Neural cell (in vitro differentiated cells): Measurements from ENCODE around the gene RBMS3. TPM values are rescaled to one million over a fixed set of nuclear protein-coding genes. Genes with fewer than 3 reads are reported as not detected.

Experiments
- H2AFZ ChIP-seq: fragments of 200-600, 300-800 bp; sonication (generic), shearing (Covaris generic); 2 replicates; pipeline ENCODE4 v1.6.0; 2014; ENCODE audit warnings: low read depth, mild to moderate bottlenecking, antibody characterized with exemption, low read length, moderate library complexity
- H3F3A ChIP-seq: fragments of 200-600 bp; shearing (Covaris generic); 2 replicates; pipeline ENCODE4 v1.6.1; 2016; ENCODE audit warnings: mild to moderate bottlenecking, moderate library complexity, mixed read lengths, antibody characterized with exemption, low read length; ENCODE audit not compliant: insufficient read depth, poor library complexity, severe bottlenecking
- H3K27ac ChIP-seq: fragments of 200-600, 300-800 bp; sonication (generic), shearing (Covaris generic); 2 replicates; pipeline ENCODE4 v1.5.1; 2014; ENCODE audit warnings: mild to moderate bottlenecking, low read length, moderate library complexity
- H3K27me3 ChIP-seq: fragments of 300-800, 200-600 bp; sonication (generic), shearing (Covaris generic); 2 replicates; pipeline ENCODE4 v1.6.0; 2014; ENCODE audit warnings: mild to moderate bottlenecking, low read depth, low read length, moderate library complexity; ENCODE audit not compliant: insufficient read depth
- H3K36me3 ChIP-seq: fragments of 300-800, 200-600 bp; sonication (generic), shearing (Covaris generic); 2 replicates; pipeline ENCODE4 v1.5.1; 2014; ENCODE audit warnings: mild to moderate bottlenecking, antibody characterized with exemption, low read length, moderate library complexity; ENCODE audit not compliant: insufficient read depth
- H3K4me2 ChIP-seq: fragments of 300-800, 200-600 bp; sonication (generic), shearing (Covaris generic); 2 replicates; pipeline ENCODE4 v1.6.0; 2014; ENCODE audit warnings: mild to moderate bottlenecking, low read length
- H3K4me3 ChIP-seq: fragments of 300-800, 200-600 bp; sonication (generic), shearing (Covaris generic); 2 replicates; pipeline ENCODE4 v1.5.1; 2014; ENCODE audit warnings: mild to moderate bottlenecking, low read length, moderate library complexity
- H3K79me2 ChIP-seq: fragments of 200-600 bp; shearing (Covaris generic); replicated peaks from 2 replicates; pipeline ENCODE4 v1.6.0; 2014; ENCODE audit warnings: mild to moderate bottlenecking, low read length, moderate library complexity; ENCODE audit not compliant: insufficient read depth
- H3K9ac ChIP-seq: fragments of 300-800, 200-600 bp; sonication (generic), shearing (Covaris generic); 2 replicates; pipeline ENCODE4 v1.6.1; 2016; ENCODE audit warnings: mild to moderate bottlenecking, low read length, mixed read lengths
- H3K9me2 ChIP-seq: fragments of 200-600 bp; shearing (Covaris generic); 2 replicates; pipeline ENCODE4 v1.6.1; 2016; ENCODE audit warnings: mild to moderate bottlenecking, low read length, mixed read lengths; ENCODE audit not compliant: insufficient read depth
- H3K9me3 ChIP-seq: fragments of 200-600, 300-800 bp; sonication (generic), shearing (Covaris generic); 2 replicates; pipeline ENCODE4 v1.6.1; 2016; ENCODE audit warnings: mild to moderate bottlenecking, mixed run types, low read length, moderate library complexity, mixed read lengths
- H4K20me1 ChIP-seq: fragments of 200-600 bp; shearing (Covaris generic); 2 replicates; pipeline ENCODE4 v1.6.1; 2016; ENCODE audit warnings: mild to moderate bottlenecking, mixed run types; ENCODE audit not compliant: insufficient read depth
- EP300 ChIP-seq: fragments of 450-650 bp; conservative IDR thresholded peaks from 2 replicates; pipeline ENCODE4 v1.6.1; 2014; ENCODE audit warnings: antibody characterized with exemption, mild to moderate bottlenecking, moderate library complexity; ENCODE audit not compliant: poor library complexity, severe bottlenecking
- EZH2 ChIP-seq: fragments of 200-600, 300-800 bp; shearing (Covaris generic), sonication (generic); IDR thresholded peaks from 2 replicates; pipeline ENCODE4 v1.6.1; 2014; ENCODE audit warnings: antibody characterized with exemption, low read length, borderline replicate concordance, mild to moderate bottlenecking; ENCODE audit not compliant: insufficient read depth, poor library complexity, severe bottlenecking
- MXI1 ChIP-seq: fragments of 450-650 bp; conservative IDR thresholded peaks from 2 replicates; pipeline ENCODE4 v1.6.1; 2014; ENCODE audit warnings: antibody characterized with exemption, mild to moderate bottlenecking; ENCODE audit not compliant: poor library complexity, severe bottlenecking
- POLR2AphosphoS5 ChIP-seq: IDR thresholded peaks from 2 replicates; pipeline ENCODE4 v1.6.1; 2012
- RAD21 ChIP-seq: fragments of 450-650 bp; conservative IDR thresholded peaks from 2 replicates; pipeline ENCODE4 v1.6.1; 2014; ENCODE audit warnings: antibody characterized with exemption, mild to moderate bottlenecking, moderate library complexity
- SMC3 ChIP-seq: fragments of 450-650 bp; conservative IDR thresholded peaks from 2 replicates; pipeline ENCODE4 v1.6.1; 2014; ENCODE audit warnings: antibody characterized with exemption, mild to moderate bottlenecking, moderate library complexity; ENCODE audit not compliant: poor library complexity
- TAF1 ChIP-seq: IDR thresholded peaks from 2 replicates; pipeline ENCODE4 v1.6.1; 2012; ENCODE audit warnings: low read depth
- polyA plus RNA-seq: library from polyadenylated mRNA; depleted of rRNA; stranded (reverse); fragments of >200 nt; gene quantifications from 2 replicates; pipeline ENCODE4 v1.2.3, GENCODE V29; 2014
- TF ChIP-seq, protein P1 (sequence below): IDR thresholded peaks from 2 replicates; pipeline ENCODE4 v1.6.1; 2012; ENCODE audit warnings: borderline replicate concordance
- TF ChIP-seq, protein P2 (sequence below): fragments of 450-650 bp; IDR thresholded peaks from 2 replicates; pipeline ENCODE4 v1.5.1; 2014; ENCODE audit warnings: antibody characterized with exemption, mild to moderate bottlenecking, moderate library complexity; ENCODE audit not compliant: poor library complexity, severe bottlenecking

Gene RBMS3
- polyA plus RNA-seq, 1 donor from 2014 or later = 0.53 TPM

DNA sequence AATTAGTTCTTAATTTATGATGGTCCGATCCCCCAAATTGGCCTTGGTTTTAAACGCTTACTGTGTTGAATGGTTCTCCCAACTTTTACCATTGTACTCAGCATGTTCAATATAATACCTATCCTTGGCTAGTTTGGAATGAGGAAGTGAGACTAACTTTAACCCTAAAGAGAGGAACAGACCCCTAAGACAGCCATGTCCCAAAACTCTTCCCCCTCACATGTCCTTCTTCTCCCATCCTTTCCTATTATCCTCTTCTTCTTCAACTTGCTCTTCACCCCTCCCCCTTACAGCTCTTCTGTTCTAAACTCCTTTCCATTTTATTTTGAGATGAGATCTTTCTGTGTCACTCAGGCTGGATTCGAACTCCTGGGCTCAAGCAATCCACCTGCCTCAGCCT, 116.5 kb downstream of the RBMS3 start:
- Histone ChIP-seq H3K36me3 (no peaks in the 10 kb centered on the region), H3F3A (no peaks in the 10 kb centered on the region), H3K4me3 (no peak overlapping the region), H3K9me2 (no peaks in the 10 kb centered on the region), H3K4me2 (no peak overlapping the region), H3K79me2 (no peaks in the 10 kb centered on the region), H3K9ac (no peak overlapping the region), H4K20me1 (no peaks in the 10 kb centered on the region), H3K27me3 (no peaks in the 10 kb centered on the region), H3K9me3 (no peaks in the 10 kb centered on the region), H2AFZ (no peak overlapping the region), H3K27ac (no peak overlapping the region)
- no peak for TF ChIP-seq POLR2AphosphoS5
- TF ChIP-seq, protein P1, sequence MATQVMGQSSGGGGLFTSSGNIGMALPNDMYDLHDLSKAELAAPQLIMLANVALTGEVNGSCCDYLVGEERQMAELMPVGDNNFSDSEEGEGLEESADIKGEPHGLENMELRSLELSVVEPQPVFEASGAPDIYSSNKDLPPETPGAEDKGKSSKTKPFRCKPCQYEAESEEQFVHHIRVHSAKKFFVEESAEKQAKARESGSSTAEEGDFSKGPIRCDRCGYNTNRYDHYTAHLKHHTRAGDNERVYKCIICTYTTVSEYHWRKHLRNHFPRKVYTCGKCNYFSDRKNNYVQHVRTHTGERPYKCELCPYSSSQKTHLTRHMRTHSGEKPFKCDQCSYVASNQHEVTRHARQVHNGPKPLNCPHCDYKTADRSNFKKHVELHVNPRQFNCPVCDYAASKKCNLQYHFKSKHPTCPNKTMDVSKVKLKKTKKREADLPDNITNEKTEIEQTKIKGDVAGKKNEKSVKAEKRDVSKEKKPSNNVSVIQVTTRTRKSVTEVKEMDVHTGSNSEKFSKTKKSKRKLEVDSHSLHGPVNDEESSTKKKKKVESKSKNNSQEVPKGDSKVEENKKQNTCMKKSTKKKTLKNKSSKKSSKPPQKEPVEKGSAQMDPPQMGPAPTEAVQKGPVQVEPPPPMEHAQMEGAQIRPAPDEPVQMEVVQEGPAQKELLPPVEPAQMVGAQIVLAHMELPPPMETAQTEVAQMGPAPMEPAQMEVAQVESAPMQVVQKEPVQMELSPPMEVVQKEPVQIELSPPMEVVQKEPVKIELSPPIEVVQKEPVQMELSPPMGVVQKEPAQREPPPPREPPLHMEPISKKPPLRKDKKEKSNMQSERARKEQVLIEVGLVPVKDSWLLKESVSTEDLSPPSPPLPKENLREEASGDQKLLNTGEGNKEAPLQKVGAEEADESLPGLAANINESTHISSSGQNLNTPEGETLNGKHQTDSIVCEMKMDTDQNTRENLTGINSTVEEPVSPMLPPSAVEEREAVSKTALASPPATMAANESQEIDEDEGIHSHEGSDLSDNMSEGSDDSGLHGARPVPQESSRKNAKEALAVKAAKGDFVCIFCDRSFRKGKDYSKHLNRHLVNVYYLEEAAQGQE = no peak
- no peak for TF ChIP-seq RAD21
- TF ChIP-seq, protein P2, sequence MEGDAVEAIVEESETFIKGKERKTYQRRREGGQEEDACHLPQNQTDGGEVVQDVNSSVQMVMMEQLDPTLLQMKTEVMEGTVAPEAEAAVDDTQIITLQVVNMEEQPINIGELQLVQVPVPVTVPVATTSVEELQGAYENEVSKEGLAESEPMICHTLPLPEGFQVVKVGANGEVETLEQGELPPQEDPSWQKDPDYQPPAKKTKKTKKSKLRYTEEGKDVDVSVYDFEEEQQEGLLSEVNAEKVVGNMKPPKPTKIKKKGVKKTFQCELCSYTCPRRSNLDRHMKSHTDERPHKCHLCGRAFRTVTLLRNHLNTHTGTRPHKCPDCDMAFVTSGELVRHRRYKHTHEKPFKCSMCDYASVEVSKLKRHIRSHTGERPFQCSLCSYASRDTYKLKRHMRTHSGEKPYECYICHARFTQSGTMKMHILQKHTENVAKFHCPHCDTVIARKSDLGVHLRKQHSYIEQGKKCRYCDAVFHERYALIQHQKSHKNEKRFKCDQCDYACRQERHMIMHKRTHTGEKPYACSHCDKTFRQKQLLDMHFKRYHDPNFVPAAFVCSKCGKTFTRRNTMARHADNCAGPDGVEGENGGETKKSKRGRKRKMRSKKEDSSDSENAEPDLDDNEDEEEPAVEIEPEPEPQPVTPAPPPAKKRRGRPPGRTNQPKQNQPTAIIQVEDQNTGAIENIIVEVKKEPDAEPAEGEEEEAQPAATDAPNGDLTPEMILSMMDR = no peak
- TF ChIP-seq MXI1 = no peak
- no peak for TF ChIP-seq EP300
- no peak for TF ChIP-seq EZH2
- no peak for TF ChIP-seq TAF1
- TF ChIP-seq SMC3 = no peak

DNA sequence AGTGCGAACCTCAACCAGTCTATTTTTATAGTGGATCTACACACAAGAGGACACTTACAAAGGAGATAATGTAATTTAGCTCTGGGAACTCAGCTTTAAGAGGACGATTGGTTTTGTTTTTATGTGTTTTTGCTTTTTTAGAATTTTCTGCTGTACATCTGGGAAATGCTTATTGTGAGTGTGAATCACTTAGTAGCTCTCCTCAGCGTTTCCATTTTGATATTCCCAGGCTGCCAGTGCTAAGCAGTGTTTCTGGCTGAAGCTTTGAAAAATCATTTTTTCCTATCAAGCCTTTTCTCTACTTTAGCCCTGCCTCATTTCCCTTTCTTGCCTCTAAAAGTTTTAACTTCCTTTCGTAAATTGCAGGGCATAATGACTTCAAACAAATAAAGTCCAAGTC, 117.9 kb downstream of the RBMS3 start:
- Histone ChIP-seq H3F3A (no peaks in the 10 kb centered on the region), H4K20me1 (no peaks in the 10 kb centered on the region), H2AFZ (no peak overlapping the region), H3K27me3 (no peaks in the 10 kb centered on the region), H3K9me3 (no peaks in the 10 kb centered on the region), H3K4me3 (no peak overlapping the region), H3K36me3 (no peaks in the 10 kb centered on the region), H3K27ac (no peak overlapping the region), H3K4me2 (no peak overlapping the region), H3K9me2 (no peaks in the 10 kb centered on the region), H3K79me2 (no peaks in the 10 kb centered on the region), H3K9ac (no peak overlapping the region)
- TF ChIP-seq, protein P2 = no peak
- TF ChIP-seq, protein P1 = no peak
- TF ChIP-seq MXI1 = no peak
- no peak for TF ChIP-seq RAD21
